Measurements from ENCODE around the gene PDXK.

Gene PDXK

DNA sequence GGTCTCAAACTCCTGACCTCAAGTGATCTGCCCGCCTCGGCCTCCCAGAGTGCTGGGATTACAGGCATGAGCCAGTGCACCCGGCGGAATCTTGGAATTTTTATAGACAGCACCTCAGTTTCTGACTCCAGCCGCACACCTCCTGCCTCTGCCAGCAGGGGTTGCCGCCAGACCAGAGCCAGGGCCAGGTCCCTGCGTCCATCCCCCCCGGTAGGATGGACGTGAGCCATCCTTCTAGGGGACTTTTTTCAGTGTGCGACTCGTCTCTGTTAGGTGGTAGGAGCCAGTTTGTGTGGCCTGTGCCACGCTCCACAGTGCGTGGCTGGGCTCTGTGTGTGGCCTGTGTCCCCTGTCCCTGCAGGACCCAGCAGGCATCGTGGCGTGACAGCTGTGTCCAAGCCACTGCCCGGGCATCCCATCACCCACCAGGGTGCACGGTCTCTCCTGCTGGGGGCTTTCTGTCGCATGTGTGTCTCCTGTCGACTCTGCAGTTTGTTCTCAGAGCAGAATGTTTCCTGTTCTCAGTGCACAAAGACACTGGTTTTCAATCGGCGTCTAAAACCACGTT is 41.5 kb downstream of the PDXK start:
- Histone ChIP-seq H3K27me3 (replicated peaks in 2 of 5; ENCODE audit: control insufficient read depth in 4 of 5, insufficient read depth in 5 of 5, low read length in 4 of 5) (no peaks in the 10 kb centered on the region), H3K9me3 (ENCODE audit: control extremely low read depth in 1 of 5, control insufficient read depth in 4 of 5, insufficient read depth in 2 of 5, low read depth in 1 of 5, low read length in 4 of 5) (no peaks in the 10 kb centered on the region), H3K4me1 (ENCODE audit: control extremely low read depth in 1 of 4, control insufficient read depth in 4 of 4, insufficient read depth in 4 of 4, low read length in 3 of 4) (no peaks in the 10 kb centered on the region), H3K36me3 (ENCODE audit: control insufficient read depth in 4 of 4, insufficient read depth in 4 of 4, low read length in 3 of 4) (peaks cover 0 to 45% (median 8%) of the 10 kb centered on the region in 4 experiments), H3K27ac (ENCODE audit: insufficient read depth in 1 of 2, low read depth in 1 of 2, low read length in 2 of 2, poor library complexity in 1 of 2, severe bottlenecking in 2 of 2) (no peak overlapping the region), H3K4me3 (ENCODE audit: control insufficient read depth in 1 of 7, extremely low read depth in 1 of 7, insufficient read depth in 4 of 7, low read depth in 2 of 7, low read length in 6 of 7) (no peak overlapping the region)
- ChIA-PET CTCF (no interaction called here), POLR2A (no interaction called here)
- WGBS (ENCODE audit: insufficient coverage), result 94% methylated on average over 21 of the region's 22 CpGs
- DNase-seq, result no peak

DNA sequence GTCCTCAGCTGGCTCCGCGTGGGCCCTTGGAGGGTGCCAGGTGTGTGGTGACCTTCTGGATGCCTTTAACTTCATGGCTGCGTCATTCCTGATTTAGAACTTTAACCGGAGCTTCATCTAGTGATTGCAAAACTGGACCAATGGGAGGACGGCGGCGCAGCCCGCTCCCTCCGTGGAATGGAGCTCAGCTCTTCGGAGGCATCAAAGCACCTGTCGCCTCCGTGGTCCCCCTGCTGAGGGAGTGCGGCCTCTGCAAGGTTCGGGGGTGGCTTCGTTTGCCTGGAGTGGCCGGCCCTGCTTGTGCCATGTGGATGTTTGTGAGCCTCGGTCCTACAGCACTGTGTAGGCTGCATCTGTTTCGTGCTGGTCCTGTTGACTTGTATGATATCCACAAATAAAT is 43.0 kb downstream of the PDXK start:
- POLR2A ChIA-PET, result interaction anchor here (0.6 kb wide), 1 partner anchor 200 kb away, joined by 4 read pairs; no protein-coding TSS in a partner anchor
- H3K36me3 ChIP-seq (ENCODE audit: control insufficient read depth in 4 of 4, insufficient read depth in 4 of 4, low read length in 3 of 4), result peaks cover 0 to 31% (median 3%) of the 10 kb centered on the region in 4 experiments
- no peaks in the 10 kb centered on the region for H3K9me3 ChIP-seq (ENCODE audit: control extremely low read depth in 1 of 5, control insufficient read depth in 4 of 5, insufficient read depth in 2 of 5, low read depth in 1 of 5, low read length in 4 of 5)
- H3K4me1 ChIP-seq (ENCODE audit: control extremely low read depth in 1 of 4, control insufficient read depth in 4 of 4, insufficient read depth in 4 of 4, low read length in 3 of 4), result no peaks in the 10 kb centered on the region
- no peak for DNase-seq
- H3K27ac ChIP-seq (ENCODE audit: insufficient read depth in 1 of 2, low read depth in 1 of 2, low read length in 2 of 2, poor library complexity in 1 of 2, severe bottlenecking in 2 of 2), result no peak overlapping the region
- H3K27me3 ChIP-seq (replicated peaks in 2 of 5; ENCODE audit: control insufficient read depth in 4 of 5, insufficient read depth in 5 of 5, low read length in 4 of 5), result no peaks in the 10 kb centered on the region
- H3K4me3 ChIP-seq (ENCODE audit: control insufficient read depth in 1 of 7, extremely low read depth in 1 of 7, insufficient read depth in 4 of 7, low read depth in 2 of 7, low read length in 6 of 7), result no peak overlapping the region
- CTCF ChIA-PET, result interaction anchor here (0.9 to 1.3 kb wide), 2 partner anchors 8 to 10 kb away, joined by 3 to 4 read pairs; no protein-coding TSS in a partner anchor
- WGBS (ENCODE audit: insufficient coverage), result 99% methylated on average over 18 of the region's 18 CpGs

DNA sequence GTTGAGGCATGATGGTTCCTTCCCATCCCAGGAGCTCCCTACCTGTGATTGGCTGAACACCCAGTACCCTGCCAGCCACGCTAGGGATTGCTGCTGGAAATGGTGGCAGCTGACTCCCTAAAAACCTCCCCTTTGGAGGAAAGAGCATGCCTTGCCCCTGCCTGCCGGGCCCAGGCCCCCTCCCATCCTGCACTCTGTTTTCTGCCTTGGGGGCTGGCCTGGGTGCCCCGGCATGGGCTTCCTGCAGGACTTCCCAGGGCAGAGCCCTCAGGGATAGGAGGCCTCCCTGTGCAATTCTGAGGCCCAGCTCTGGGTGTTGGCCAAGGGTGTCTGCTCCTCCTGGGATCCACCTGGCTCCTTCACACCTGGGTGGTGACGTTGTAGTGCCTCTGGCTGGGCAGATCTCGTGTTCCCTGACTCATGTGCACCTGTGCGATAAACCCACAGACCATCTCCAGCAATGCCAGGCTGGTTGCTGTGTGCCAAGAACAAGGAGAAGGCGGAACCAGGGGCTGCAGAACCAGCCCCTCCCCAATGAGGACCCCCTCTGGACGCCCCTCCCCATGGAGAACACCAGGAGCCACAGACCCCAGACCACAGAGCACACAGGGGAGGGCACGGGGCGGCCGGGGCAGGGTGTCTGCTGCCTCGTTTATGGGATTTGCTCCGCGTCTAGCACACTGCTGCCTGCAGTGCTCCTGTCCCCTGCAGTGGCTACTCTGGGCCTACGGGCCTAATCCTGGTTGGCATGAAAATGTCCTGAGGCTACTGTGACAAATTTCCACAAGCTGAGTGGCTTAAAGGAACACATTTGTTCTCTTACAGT is 43.6 kb downstream of the PDXK start:
- no peaks in the 10 kb centered on the region for H3K4me1 ChIP-seq (ENCODE audit: control extremely low read depth in 1 of 4, control insufficient read depth in 4 of 4, insufficient read depth in 4 of 4, low read length in 3 of 4)
- H3K4me3 ChIP-seq (ENCODE audit: control insufficient read depth in 1 of 7, extremely low read depth in 1 of 7, insufficient read depth in 4 of 7, low read depth in 2 of 7, low read length in 6 of 7), result no peak overlapping the region
- POLR2A ChIA-PET, result interaction anchor here (0.6 kb wide), 1 partner anchor 199 kb away, joined by 4 read pairs; no protein-coding TSS in a partner anchor
- no peaks in the 10 kb centered on the region for H3K27me3 ChIP-seq (replicated peaks in 2 of 5; ENCODE audit: control insufficient read depth in 4 of 5, insufficient read depth in 5 of 5, low read length in 4 of 5)
- no peaks in the 10 kb centered on the region for H3K9me3 ChIP-seq (ENCODE audit: control extremely low read depth in 1 of 5, control insufficient read depth in 4 of 5, insufficient read depth in 2 of 5, low read depth in 1 of 5, low read length in 4 of 5)
- DNase-seq, result no peak
- WGBS (ENCODE audit: insufficient coverage), result 96% methylated on average over 11 of the region's 15 CpGs
- H3K27ac ChIP-seq (ENCODE audit: insufficient read depth in 1 of 2, low read depth in 1 of 2, low read length in 2 of 2, poor library complexity in 1 of 2, severe bottlenecking in 2 of 2), result no peak overlapping the region
- CTCF ChIA-PET, result interaction anchor here (1.3 kb wide), 1 partner anchor 9 kb away, joined by 4 read pairs; no protein-coding TSS in a partner anchor
- H3K36me3 ChIP-seq (ENCODE audit: control insufficient read depth in 4 of 4, insufficient read depth in 4 of 4, low read length in 3 of 4), result peaks cover 0 to 25% (median 3%) of the 10 kb centered on the region in 4 experiments

DNA sequence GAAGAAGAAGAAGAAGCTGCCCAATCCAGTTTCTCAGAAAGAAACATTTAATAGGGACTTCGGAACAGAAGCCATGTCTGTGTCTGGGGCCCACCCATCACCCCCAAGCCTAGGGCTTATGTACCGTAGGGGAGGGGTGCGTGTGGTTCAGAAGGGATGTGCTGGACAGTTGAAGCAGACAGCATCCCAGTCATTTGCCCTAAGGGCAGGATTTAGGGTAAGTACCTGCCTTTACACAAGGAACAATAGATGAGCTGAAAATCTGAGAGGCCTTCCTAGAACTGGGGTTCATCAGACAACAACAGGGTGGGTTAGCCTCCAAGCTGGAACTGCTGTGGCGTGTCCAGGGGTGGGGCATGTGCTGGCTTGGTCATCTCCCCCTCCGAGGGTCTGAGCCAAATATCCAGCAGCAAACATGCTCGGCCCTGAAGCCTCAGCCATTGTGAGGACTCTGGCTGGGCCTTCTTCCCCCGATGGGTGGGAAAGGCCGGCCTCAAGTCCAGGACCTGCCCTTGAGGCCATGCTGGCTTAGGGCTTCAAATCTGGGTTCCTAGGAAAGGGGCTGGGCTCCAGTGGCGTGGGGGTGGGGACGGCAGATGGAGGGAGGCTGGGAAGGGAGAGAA is 45.1 kb downstream of the PDXK start:
- Histone ChIP-seq H3K9me3 (ENCODE audit: control extremely low read depth in 1 of 5, control insufficient read depth in 4 of 5, insufficient read depth in 2 of 5, low read depth in 1 of 5, low read length in 4 of 5) (no peaks in the 10 kb centered on the region), H3K36me3 (ENCODE audit: control insufficient read depth in 4 of 4, insufficient read depth in 4 of 4, low read length in 3 of 4) (peaks cover 0 to 18% (median 0%) of the 10 kb centered on the region in 4 experiments), H3K27me3 (replicated peaks in 2 of 5; ENCODE audit: control insufficient read depth in 4 of 5, insufficient read depth in 5 of 5, low read length in 4 of 5) (no peaks in the 10 kb centered on the region), H3K27ac (ENCODE audit: insufficient read depth in 1 of 2, low read depth in 1 of 2, low read length in 2 of 2, poor library complexity in 1 of 2, severe bottlenecking in 2 of 2) (no peak overlapping the region), H3K4me3 (ENCODE audit: control insufficient read depth in 1 of 7, extremely low read depth in 1 of 7, insufficient read depth in 4 of 7, low read depth in 2 of 7, low read length in 6 of 7) (no peak overlapping the region), H3K4me1 (ENCODE audit: control extremely low read depth in 1 of 4, control insufficient read depth in 4 of 4, insufficient read depth in 4 of 4, low read length in 3 of 4) (peaks cover 0 to 11% (median 6%) of the 10 kb centered on the region in 4 experiments)
- DNase-seq, result no peak
- ChIA-PET POLR2A (no interaction called here), CTCF (no interaction called here)
- WGBS (ENCODE audit: insufficient coverage), result 98% methylated on average over 10 of the region's 10 CpGs

DNA sequence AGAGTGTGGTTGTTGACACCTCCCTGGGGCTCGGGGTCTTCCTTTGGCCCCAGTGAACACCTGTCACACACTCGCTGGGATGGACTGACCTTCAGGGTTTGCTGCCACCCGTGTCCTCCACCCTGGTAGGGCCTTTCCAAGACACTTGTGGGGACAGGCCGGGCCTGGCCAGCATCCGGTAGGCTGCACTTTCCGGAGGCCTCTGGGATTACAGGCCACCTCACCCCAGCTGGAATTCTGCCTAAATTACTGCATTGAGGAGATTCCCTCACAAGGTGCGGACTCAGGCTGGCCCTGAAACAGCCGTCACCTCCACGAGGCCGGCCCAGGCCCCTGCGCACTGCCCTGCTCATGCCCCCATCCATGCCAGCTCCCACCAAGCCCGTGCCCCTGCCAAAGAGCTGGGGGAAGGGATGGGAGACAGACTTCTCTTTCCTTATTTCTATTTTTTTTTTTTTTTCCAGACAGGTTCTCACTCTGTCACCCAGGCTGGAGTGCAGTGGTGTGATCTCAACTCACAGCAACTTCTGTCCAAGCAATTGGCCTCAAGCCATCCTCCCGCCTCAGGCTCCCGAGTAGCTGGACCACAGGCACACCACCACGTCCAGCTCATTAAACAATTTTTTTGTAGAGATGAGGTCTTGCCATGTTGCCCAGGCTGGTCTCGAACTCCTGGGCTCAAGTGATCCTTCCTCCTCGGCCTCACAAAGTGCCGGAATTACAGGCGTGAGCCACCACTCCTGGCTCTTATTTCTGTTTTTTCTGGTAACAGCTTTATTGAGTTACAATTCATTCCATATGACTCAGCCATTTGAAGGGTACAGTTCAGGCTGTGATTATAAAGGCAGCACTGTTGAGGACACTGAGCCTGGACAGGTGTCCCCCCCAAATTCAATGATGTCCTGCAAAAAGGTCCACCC is 45.9 kb downstream of the PDXK start:
- Histone ChIP-seq H3K4me3 (ENCODE audit: control insufficient read depth in 1 of 7, extremely low read depth in 1 of 7, insufficient read depth in 4 of 7, low read depth in 2 of 7, low read length in 6 of 7) (no peak overlapping the region), H3K9me3 (ENCODE audit: control extremely low read depth in 1 of 5, control insufficient read depth in 4 of 5, insufficient read depth in 2 of 5, low read depth in 1 of 5, low read length in 4 of 5) (no peaks in the 10 kb centered on the region), H3K4me1 (ENCODE audit: control extremely low read depth in 1 of 4, control insufficient read depth in 4 of 4, insufficient read depth in 4 of 4, low read length in 3 of 4) (peaks cover 0 to 11% (median 6%) of the 10 kb centered on the region in 4 experiments), H3K27ac (ENCODE audit: insufficient read depth in 1 of 2, low read depth in 1 of 2, low read length in 2 of 2, poor library complexity in 1 of 2, severe bottlenecking in 2 of 2) (no peak overlapping the region), H3K27me3 (replicated peaks in 2 of 5; ENCODE audit: control insufficient read depth in 4 of 5, insufficient read depth in 5 of 5, low read length in 4 of 5) (no peaks in the 10 kb centered on the region), H3K36me3 (ENCODE audit: control insufficient read depth in 4 of 4, insufficient read depth in 4 of 4, low read length in 3 of 4) (peaks cover 0 to 12% (median 0%) of the 10 kb centered on the region in 4 experiments)
- WGBS (ENCODE audit: insufficient coverage), result 96% methylated on average over 14 of the region's 19 CpGs
- ChIA-PET POLR2A (no interaction called here), CTCF (no interaction called here)
- DNase-seq, result no peak

DNA sequence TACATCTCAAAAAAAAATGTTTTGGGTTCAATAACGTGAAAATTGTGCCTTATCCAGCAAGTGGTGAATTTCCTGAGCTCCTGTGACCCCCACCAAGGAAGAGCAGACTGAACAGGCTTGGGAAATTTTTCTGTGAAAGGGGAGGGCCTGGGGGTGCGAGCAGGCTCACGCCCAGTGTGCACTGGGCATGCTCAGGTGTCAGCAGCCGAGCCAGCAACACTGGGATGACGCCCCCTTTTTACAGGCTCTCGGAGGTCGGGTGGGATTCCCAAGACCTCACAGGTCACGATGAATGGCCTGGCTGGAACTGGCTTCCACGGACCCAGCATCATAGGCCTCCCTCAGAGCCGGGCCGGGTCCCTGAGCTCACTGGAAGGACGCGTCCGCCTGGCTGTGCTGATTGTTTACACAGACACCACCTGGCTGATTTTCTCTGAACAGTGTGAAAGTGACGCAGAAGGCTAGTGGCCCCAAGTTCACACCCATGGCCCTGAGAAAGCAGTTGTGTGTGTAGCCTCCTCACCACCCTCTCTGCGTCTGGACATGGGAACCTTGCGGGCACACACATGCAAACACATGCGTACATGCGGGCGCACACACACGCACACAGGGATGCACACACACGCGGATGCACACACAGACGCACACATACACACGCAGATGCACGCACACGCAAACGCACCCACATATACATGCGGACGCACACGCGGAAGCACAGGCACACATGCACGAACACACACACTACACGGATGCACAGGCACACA is 48.0 kb downstream of the PDXK start:
- POLR2A ChIA-PET, result no interaction called here
- Histone ChIP-seq H3K27me3 (replicated peaks in 2 of 5; ENCODE audit: control insufficient read depth in 4 of 5, insufficient read depth in 5 of 5, low read length in 4 of 5) (no peaks in the 10 kb centered on the region), H3K9me3 (ENCODE audit: control extremely low read depth in 1 of 5, control insufficient read depth in 4 of 5, insufficient read depth in 2 of 5, low read depth in 1 of 5, low read length in 4 of 5) (no peaks in the 10 kb centered on the region), H3K36me3 (ENCODE audit: control insufficient read depth in 4 of 4, insufficient read depth in 4 of 4, low read length in 3 of 4) (peaks cover 0 to 6% (median 0%) of the 10 kb centered on the region in 4 experiments), H3K4me3 (ENCODE audit: control insufficient read depth in 1 of 7, extremely low read depth in 1 of 7, insufficient read depth in 4 of 7, low read depth in 2 of 7, low read length in 6 of 7) (no peak overlapping the region), H3K27ac (ENCODE audit: insufficient read depth in 1 of 2, low read depth in 1 of 2, low read length in 2 of 2, poor library complexity in 1 of 2, severe bottlenecking in 2 of 2) (no peak overlapping the region), H3K4me1 (ENCODE audit: control extremely low read depth in 1 of 4, control insufficient read depth in 4 of 4, insufficient read depth in 4 of 4, low read length in 3 of 4) (peaks cover 0 to 16% (median 7%) of the 10 kb centered on the region in 4 experiments)
- 97% methylated on average over 27 of the region's 34 CpGs for WGBS (ENCODE audit: insufficient coverage)
- no peak for DNase-seq
- CTCF ChIA-PET, result no interaction called here

Data from common myeloid progenitor, CD34-positive (primary cell).